Measurements from ENCODE around the gene BMP4.

The BMP4 gene

GRCh38 chr14:53943751-53944083 lies 12.9 kb downstream of the BMP4 start:
- DNase-seq = no peak

DNA sequence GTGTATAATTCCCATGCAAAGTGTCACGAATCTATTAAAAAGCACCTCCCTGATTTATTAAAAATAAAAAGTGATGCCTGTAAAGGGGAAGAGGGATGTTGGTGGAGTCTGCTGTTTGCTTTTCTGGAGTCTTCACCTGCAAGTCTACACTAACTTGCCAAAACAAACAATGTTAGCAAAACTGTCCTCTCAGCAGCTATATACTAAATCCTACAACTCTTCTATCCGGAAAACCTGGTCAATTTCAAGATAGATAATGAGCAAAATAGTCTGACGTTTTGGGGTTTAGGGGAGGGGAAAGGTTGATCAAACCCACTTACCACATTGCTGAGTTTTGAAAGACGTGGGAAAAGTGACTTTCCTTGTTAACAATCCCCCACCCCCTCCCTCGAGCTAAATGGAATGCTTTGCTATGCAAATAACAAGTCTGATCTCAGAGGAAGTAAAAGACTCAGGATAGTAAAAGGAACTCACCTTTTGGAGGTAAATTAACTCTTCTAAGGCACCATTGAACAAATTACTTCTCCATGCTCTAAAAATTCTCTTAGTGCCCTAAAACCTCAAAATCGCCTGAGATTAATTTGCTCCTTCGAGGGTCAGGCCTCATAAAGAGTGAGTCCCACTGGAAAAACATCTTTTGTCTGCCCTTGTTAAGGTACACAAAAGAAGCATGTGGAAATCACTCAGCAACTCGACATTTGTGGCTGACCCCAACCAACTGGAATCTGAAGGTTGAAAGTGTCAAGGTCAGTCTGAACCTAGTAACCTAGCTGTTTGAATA lies 13.5 kb downstream of the BMP4 start:
- DNase-seq = no peak

GRCh38 chr14:53938136-53938837 lies 18.3 kb downstream of the BMP4 start:
- DNase-seq = no peak

DNA sequence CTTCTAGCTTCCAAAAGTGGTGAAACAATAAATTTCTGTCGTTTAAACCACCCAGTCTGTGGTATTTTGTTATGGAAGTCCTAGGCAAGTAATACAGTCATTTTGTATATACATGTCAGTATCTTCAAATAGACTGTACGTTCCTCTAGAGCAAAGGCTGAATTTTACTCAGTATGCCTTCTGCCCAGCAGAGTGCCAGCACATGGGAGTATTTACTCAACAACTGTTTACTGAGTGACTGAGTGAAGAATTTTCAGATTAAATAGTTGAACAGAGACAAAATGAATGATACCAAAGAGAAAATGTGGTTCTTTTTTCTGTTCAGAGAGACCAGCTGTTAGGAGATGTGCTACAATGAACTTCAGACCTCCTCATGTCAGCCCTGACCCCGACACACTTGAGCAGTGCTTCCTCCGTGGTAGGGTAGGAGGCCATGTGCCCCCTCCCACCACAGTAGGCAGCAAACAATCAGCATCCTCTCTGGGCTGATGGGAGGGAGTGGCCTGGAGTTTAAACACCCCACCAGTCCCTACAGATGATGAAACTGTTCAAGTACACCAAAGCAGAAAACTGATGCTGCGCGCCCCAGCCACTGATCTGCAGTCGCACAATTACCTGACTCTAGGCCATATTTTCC lies 21.7 kb downstream of the BMP4 start:
- no peak for DNase-seq

DNA sequence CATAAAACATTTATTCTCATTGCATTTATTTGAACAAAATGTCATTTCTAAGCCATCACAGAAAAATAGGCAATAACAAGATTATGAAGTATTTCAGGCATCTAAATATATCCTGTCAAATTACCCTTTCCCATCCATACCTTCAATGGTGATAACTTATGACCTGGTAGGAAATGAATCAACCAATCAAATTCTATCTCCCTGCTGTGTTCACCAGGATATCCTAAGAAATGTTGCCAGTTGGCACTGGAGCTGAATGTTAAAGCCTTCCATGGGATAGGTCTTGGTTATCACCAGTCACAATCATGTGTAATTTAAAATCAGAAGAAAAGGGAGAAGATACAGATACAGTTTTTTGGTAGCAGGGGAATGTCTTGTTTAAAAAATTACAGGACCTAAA lies 23.7 kb downstream of the BMP4 start:
- DNase-seq = no peak

DNA sequence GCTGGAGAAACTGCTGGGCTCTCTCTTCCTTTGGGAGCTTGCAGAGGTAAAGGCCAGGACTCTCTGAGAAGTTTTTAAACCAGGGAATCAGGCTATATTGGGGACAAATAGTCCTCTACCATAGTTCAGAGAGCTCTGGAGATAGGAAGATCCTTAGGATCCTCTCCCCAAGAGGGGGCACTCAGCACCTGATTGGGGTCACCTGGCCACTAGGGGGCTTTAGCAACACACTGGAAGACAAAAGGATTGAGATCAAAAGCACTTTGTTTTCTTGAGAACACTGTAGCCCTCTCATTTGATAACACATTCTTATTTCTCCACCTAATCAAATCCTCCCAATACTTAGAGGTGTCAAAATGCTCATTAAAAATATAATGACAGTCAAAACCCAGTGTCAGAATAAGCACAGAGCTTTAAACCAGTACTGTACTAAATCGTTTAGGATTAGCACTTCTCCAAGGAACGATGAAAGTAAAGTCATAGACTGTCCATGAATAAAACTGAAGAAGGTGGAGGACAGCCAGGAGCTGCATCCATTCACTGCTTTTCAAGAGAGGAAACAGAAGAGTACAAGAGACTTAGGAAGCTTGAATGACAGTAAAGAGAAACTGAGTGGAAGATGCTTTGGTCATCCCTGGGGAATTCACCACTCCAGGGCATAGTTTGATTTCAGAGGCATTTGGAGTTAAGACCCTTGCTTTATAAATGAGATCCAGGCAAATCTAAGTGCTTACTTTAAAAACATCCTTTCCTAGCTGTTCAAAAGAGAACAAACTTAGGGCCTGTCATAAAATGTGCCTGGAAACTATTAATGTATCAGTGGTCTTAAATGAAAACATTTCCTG lies 26.5 kb downstream of the BMP4 start:
- DNase-seq = peak; percentile 21 to 44

GRCh38 chr14:53927171-53927570 lies 29.5 kb downstream of the BMP4 start:
- no peak for DNase-seq

- no peak for DNase-seq
Observed at GRCh38 chr14:53925201-53925766, 31.3 kb downstream of the BMP4 start.

GRCh38 chr14:53924753-53925152 lies 31.9 kb downstream of the BMP4 start:
- no peak for DNase-seq

- DNase-seq = no peak
Observed at GRCh38 chr14:53921027-53921426, 35.6 kb downstream of the BMP4 start.

DNA sequence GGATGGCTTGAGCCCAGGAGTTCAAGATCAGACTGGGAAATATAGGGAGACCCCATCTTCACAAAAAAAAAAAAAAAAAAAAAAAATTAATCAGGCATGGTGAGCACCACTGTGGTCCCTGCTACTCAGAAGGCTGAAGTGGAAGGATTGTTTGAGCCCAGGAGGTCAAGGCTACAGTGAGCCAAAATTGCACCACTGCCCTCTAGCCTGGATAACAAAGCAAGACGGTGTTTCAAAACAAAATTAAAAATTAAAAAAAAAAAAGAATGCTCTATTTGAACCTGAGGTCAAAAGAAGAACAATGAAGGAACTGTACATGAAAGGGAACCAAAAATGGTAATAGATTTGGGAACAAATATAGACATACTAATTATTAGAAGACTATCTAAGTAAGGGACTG lies 40.4 kb downstream of the BMP4 start:
- no peak for DNase-seq

DNA sequence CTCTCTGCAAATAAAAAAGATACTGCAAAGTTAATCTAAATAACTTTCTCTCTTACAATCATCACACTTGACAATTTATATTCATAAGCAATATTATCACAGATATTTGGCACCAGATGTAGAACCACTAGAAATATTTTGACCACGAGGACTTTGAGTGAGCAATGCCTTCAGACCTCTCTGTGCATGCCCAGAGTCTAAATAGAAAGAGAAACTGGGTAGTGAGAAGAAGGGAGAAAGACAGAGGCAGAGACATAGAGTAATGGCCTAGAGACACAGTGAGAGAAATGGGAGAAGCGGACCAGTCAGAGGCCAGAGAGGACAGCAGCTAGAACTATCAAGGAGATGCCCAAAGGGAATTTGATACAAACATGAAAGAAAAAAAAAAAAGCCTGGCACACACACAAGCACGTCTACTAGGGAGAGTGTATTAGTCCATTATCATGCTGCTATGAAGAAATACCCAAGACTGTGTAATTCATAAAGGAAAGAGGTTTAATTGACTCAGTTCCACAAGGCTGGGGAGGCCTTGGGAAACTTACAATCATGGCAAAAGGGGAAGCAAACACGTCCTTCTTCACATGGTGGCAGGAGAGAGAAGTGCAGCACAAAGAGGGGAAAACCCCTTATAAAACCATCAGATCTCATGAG lies 41.1 kb downstream of the BMP4 start:
- no peak for DNase-seq

DNA sequence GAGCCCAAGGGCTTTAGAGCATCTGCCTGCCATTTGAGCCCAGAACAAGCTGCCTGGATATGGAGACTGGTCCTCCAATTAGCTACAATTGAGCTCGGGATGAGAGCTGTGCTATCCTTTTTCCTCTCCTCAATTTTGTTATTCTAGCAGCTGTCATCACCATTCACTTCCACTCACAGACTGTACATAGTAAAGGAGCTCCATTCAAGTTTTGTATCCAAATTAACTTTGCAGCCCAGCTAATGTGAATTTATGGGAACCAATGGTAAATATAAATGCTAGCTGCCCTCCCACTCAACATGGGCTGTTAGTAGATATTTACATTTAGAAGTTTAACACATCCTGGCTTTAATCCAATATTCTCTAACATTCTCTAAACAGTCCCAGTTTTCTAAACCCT lies 44.6 kb downstream of the BMP4 start:
- DNase-seq = no peak

DNA sequence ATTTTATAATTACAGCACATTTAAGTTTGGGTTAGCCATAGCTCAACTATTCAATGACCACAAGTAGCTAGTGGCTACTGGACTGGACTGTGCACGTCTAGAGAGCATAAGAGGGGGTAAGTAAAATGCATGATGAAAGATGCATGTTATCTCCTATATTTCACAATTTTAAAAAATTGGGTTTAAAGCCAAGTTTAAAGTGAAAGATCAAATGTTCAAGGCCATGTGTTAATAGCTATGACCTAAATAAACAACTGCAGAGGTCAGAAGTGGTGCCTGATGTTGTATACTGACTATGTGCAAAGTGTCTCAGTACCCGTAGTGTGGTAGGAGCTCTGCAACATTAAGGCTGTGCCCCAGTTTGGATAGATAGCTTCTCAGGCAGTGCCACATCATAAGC lies 48.2 kb downstream of the BMP4 start:
- no peak for DNase-seq

DNA sequence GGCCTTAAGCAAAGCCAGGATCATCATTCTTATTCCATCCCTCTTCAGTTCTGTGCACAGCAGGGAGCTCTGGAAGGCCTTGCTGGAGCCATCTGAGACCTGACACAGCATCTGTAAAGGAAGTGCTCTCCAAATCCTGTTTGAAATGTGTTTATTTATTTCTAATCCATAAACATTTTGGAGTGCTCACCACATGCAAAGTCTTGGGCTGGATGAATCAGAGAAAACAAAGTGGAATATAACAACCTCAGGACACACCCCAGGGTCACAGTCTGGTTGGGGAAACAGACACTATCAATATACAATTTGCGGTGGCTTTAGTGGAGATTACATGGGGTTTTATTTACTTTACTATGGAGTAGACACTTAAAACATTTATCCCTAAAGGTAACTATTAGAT lies 54.3 kb downstream of the BMP4 start:
- no peak for DNase-seq

GRCh38 chr14:53900499-53900898 lies 56.1 kb downstream of the BMP4 start:
- no peak for DNase-seq
